Measurements from ENCODE around the gene FMN1.
"Not testable (repeated sequence)": the region's sequence is repeated elsewhere in the genome, so short reads cannot be mapped to it uniquely, and the experiment has no call there.

The FMN1 gene

GRCh38 chr15:32957219-32957618, 237.3 kb downstream of the FMN1 start:
- no peak for DNase-seq

- DNase-seq = no peak
Observed at GRCh38 chr15:32956711-32957110, 237.8 kb downstream of the FMN1 start.

- peak; percentile 53 for DNase-seq
Observed at GRCh38 chr15:32956006-32956405, 238.5 kb downstream of the FMN1 start.

- DNase-seq = no peak
Observed at GRCh38 chr15:32953533-32953910, 241.0 kb downstream of the FMN1 start.

- DNase-seq = no peak
Observed at GRCh38 chr15:32952901-32953532, 241.5 kb downstream of the FMN1 start.

GRCh38 chr15:32951736-32952464, 242.6 kb downstream of the FMN1 start:
- no peak for DNase-seq

- DNase-seq = not testable (repeated sequence)
Observed at GRCh38 chr15:32950051-32950450, 244.5 kb downstream of the FMN1 start.

- DNase-seq = no peak
Observed at GRCh38 chr15:32946210-32946609, 248.3 kb downstream of the FMN1 start.

GRCh38 chr15:32944431-32944830, 250.1 kb downstream of the FMN1 start:
- no peak for DNase-seq

GRCh38 chr15:32943711-32944110, 250.8 kb downstream of the FMN1 start:
- DNase-seq = no peak

GRCh38 chr15:32942401-32942841, 252.1 kb downstream of the FMN1 start:
- no peak for DNase-seq

- no peak for DNase-seq
Observed at GRCh38 chr15:32941823-32942222, 252.7 kb downstream of the FMN1 start.

- no peak for DNase-seq
Observed at GRCh38 chr15:32936976-32937375, 257.5 kb downstream of the FMN1 start.

- DNase-seq = no peak
Observed at GRCh38 chr15:32936283-32936918, 258.1 kb downstream of the FMN1 start.

GRCh38 chr15:32935139-32935538, 259.4 kb downstream of the FMN1 start:
- DNase-seq = no peak

- no peak for DNase-seq
Observed at GRCh38 chr15:32933236-32933635, 261.3 kb downstream of the FMN1 start.

- no peak for DNase-seq
Observed at GRCh38 chr15:32928876-32929275, 265.6 kb downstream of the FMN1 start.

- no peak for DNase-seq
Observed at GRCh38 chr15:32927124-32927523, 267.4 kb downstream of the FMN1 start.

GRCh38 chr15:32923176-32923575, 271.3 kb downstream of the FMN1 start:
- DNase-seq = no peak

GRCh38 chr15:32922541-32922940, 272.0 kb downstream of the FMN1 start:
- no peak for DNase-seq

GRCh38 chr15:32919749-32920414, 274.6 kb downstream of the FMN1 start:
- peak; percentile 79 for DNase-seq

GRCh38 chr15:32918547-32918946, 276.0 kb downstream of the FMN1 start:
- DNase-seq = no peak

- DNase-seq = no peak
Observed at GRCh38 chr15:32910839-32911238, 283.7 kb downstream of the FMN1 start.

- DNase-seq = no peak
Observed at GRCh38 chr15:32909431-32909830, 285.1 kb downstream of the FMN1 start.

Data from amniotic stem cell (primary cell).